Fibroblast of mammary gland (primary cell): ENCODE data around the gene C14orf119.
A peak's percentile ranks its signal among the peaks of the same experiment; 100 is the strongest.

Source experiments
- DNase-seq: peaks from one replicate; pipeline ENCODE4 v3.0.0-alpha.2; 2010; ENCODE audit warnings: low read depth
- H3K4me3 ChIP-seq: 2 replicates; pipeline ENCODE4 v1.5.1; 2011; ENCODE audit warnings: low read depth, mild to moderate bottlenecking, low read length, moderate library complexity; ENCODE audit not compliant: control insufficient read depth
- TF ChIP-seq, protein P1 (sequence below): conservative IDR thresholded peaks from 2 replicates; pipeline ENCODE4 v1.5.1; 2011; ENCODE audit warnings: low read depth, low read length, inconsistent platforms; ENCODE audit not compliant: control insufficient read depth, insufficient read depth

The C14orf119 gene

DNA sequence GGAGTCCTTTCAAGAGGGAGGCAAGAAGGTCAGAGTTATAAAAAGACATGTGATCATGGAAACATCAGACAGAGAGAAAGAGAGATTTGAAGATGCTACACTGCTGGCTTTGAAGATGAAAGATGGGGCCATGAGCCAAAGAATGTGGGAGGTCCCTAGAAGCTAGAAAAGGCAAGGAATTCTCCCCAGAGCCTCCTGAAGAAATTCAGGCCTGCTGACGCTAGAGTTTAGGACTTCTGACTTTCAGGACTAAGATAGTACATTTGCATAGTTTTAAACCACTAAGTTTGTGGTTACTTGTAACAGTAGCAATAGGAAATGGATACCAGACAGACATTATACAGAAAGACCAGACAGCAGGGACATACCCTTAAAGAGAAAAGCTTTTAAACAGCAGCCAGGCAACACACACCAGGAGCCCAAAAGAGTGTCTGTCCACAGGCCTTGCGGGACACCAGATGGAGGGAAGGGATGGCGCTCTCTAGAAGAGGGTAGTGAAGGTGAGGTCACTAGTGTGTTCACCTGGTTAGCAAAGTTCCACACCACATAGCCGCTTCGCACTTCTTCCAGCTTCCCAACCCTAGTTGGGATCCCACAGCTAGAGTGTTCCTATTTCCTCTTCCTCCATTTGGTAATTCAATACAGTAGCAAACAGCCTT is 53.4 kb downstream of the C14orf119 start:
- no peak overlapping the region for H3K4me3 ChIP-seq
- peak; percentile 60 for DNase-seq
- TF ChIP-seq, protein P1, sequence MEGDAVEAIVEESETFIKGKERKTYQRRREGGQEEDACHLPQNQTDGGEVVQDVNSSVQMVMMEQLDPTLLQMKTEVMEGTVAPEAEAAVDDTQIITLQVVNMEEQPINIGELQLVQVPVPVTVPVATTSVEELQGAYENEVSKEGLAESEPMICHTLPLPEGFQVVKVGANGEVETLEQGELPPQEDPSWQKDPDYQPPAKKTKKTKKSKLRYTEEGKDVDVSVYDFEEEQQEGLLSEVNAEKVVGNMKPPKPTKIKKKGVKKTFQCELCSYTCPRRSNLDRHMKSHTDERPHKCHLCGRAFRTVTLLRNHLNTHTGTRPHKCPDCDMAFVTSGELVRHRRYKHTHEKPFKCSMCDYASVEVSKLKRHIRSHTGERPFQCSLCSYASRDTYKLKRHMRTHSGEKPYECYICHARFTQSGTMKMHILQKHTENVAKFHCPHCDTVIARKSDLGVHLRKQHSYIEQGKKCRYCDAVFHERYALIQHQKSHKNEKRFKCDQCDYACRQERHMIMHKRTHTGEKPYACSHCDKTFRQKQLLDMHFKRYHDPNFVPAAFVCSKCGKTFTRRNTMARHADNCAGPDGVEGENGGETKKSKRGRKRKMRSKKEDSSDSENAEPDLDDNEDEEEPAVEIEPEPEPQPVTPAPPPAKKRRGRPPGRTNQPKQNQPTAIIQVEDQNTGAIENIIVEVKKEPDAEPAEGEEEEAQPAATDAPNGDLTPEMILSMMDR, result no peak

DNA sequence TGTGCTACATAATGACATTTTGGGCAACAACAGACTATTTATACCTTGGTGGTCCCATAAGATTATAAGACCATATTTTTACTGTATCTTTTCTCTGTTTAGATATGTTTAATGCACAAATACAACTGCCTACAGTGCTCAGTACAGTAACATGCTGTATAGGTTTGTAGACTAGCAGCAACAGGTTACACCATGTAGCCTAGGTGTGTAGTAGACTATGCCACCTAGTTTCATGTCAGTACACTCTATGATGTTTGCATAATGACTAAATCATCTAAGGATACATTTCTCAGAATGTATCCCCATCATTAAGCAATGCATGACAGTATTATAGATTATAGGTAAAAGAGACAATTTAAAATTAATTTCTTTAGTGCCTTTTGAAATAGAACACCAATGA is 54.4 kb downstream of the C14orf119 start:
- no peak overlapping the region for H3K4me3 ChIP-seq
- TF ChIP-seq, protein P1, result no peak
- DNase-seq, result no peak
